WTC11 (cell line): ENCODE results near the gene TNC.

Experiments used
- FOXP1 ChIP-seq: sonication (generic); formaldehyde crosslinking; IDR thresholded peaks from 2 replicates; pipeline ENCODE4 v1.8.0; 2022; ENCODE audit warnings: missing genetic modification reagents, mild to moderate bottlenecking, moderate library complexity, borderline replicate concordance
- TEAD4 ChIP-seq: sonication (generic); formaldehyde crosslinking; IDR thresholded peaks from 2 replicates; pipeline ENCODE4 v1.8.0; 2022; ENCODE audit warnings: mild to moderate bottlenecking, missing genetic modification reagents

DNA sequence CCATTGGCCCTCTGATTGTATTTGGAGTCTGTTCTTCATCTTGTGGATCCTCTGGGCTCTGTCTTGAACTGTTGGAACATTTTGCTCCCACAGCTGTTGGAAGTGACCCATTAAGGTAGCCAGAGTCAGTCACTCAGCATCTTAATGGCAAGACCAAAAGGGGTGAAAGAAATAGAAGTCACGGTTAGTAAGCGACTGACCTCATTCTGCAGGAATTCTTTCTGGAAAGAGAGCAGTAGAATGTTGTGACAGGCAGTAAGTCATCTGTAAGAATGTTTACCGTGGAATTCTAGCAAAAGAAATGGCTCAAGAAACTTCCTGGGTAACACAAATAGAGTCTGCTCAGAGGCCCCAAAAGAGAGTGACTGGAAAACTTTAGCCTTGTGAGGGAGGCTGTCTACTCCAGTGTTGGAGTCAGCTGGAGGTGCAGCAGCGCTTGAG lies 28.6 kb upstream of the TNC start:
- TF ChIP-seq FOXP1 (CRISPR knock-in tag), result no peak
- no peak for TF ChIP-seq TEAD4 (CRISPR knock-in tag)
